KBM-7 (cell line): Measurements from ENCODE around the gene MTHFSD.

ENCODE experiments used
- DNase-seq: peaks from one replicate; pipeline ENCODE4 v3.0.0-alpha.2; 2015
- in situ Hi-C: fragments of 300-500 bp; cut with MboI; formaldehyde crosslinking; loops from 2 replicates; pipeline ENCODE4 v1.14.3; 2020; ENCODE audit warnings: low sequenced_read_pairs, low pct_unique_long_range_greater_than_20kb, mixed read lengths

Gene MTHFSD

DNA sequence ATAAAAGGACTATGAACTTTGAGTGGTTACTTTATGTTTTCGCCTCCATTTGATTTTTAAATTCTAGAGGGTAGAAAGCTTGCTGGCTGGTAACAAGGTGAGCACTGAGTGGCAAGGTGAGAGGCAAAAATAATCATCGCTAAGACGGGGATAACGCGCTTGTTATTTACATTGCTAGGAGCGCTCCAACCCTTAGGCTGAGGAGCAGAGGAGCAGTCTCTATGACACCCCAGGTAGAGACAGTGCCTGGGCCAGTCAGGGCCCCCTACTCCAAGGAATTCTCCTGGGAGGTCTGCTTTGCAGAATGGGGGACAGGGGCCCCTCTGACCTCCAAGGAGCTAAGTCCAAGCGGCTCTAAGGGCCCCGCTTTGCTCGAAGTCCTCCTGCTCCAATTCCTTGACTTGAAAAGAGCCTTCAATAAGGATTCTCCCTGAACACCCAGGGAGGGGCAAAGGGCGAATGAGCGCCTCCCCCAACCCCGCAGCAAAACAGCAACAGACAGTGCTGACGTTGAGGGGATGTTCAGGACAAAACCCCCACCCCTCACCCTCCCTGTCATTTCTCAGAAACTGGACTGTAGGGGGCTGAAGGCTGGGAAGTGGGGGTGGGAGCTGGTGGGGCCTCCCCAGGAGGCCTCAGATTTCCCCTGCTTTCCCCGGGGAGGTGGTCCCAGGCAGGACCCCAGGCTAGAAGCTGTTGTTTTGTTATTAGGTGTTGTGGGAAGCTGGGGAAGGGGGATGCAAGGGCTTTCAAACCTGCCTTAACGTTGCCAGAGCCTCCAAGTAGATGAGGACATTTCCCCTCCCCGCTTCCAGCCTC, 54.9 kb downstream of the MTHFSD start:
- in situ Hi-C loops, result loop anchor here (25.0 kb wide), 1 partner anchor 688 kb away; no protein-coding TSS in a partner anchor
- DNase-seq, result no peak

DNA sequence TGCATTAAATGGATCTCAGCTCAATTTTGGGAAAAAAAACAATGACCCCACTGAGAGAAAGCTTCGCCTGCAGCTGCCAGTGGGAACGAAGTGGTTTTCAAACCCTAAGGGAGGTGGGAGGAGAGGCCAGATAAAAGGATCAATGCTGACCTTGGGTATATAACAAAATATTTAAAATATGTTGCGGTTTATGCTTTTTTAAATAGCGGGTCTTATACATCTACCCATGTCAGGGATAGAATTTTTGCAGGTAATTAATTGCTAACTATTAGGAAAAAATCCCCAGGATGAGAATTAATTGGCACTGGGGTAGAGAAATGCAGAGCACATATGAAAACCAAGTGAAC, 55.6 kb downstream of the MTHFSD start:
- in situ Hi-C loops, result no loop called here

DNA sequence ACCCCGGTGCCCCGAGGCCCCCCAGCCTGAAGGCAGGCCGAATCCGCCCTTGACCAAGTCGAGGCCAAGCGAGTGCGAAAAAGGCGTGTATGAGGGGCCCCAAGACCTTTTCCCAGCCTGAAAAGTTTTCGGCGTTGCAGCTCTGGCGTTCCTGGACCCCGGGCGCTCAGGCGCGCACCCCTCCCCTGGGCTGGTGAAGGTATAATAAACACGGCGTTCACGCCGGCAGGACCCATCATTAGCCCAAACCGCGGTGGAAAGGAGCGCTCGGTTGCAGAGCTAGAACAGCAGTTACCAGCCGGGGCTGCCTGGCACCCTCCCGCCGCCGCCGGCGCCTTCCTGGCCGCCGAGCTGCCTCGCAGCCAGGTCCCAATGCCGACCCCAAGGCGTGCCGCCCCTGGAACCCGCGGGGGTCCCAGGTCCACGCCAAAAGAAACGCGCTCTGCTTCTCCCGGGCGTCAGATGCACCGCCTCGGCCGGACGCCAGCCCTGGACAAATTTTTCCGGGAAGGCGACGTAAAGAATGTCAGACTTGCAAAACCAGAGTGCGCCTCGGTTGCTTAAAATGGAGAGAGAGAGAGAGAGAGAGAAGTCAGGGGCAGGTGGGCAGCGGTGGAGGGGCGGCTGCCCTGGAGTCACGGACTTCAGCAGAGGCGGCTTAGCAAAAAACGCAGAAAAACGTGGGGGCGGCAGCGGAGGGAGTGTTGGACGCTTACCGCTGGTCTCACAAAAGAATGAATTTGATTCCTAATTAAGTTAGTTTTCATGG, 56.2 kb downstream of the MTHFSD start:
- in situ Hi-C loops, result no loop called here
- DNase-seq, result no peak

More for the DNA sequence above, 55.6 kb downstream of the MTHFSD start:
- DNase-seq, result no peak

DNA sequence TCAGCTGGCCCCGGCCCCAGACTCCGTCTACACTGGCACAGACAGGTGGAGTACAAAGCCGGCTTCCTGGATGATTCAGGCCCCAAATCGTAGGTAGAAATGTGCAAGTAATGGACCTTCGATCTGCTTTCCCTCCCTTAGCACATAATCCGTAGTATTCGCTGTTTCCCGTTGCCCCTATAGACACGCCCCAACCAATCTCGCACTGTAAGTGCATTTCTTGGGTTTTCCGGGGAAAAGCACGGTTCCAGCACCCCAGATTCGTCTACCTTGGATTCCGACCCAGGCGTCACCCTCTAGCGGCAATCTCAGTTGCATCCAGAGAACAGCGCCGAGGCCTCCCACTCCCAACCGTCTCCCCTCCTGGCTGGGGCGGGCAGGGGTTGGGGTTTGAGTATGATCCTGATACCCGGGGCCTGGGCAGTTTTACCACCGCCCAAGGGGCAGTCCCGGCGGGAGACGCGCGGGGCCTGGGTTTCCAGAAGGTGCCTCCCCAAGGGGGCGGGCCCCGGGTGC, 56.8 kb downstream of the MTHFSD start:
- no peak for DNase-seq
- in situ Hi-C loops, result no loop called here

DNA sequence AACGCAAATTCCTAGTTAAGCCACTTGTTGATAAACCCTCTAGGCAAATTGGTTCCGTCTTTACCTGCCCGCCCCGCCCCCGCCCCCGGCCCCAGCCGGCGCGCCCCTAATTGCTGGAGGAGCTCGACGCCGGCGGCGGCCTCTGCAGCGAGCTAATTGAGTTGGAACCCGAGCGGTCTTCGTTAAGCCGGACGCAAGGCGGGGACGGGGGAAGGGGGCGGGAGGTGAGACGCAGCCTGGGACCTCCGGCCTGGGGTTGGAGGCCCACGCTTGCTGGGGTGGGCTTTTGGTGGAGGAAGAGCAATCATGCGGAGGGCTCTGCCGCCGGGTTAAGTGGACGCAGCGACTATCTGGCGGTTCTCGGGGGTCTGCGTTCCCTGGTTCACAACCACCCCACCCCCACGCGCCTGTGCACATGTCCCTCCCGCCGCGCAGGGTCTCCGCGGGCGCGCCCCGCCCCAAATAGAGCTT, 57.4 kb downstream of the MTHFSD start:
- DNase-seq, result no peak
- in situ Hi-C loops, result no loop called here

DNA sequence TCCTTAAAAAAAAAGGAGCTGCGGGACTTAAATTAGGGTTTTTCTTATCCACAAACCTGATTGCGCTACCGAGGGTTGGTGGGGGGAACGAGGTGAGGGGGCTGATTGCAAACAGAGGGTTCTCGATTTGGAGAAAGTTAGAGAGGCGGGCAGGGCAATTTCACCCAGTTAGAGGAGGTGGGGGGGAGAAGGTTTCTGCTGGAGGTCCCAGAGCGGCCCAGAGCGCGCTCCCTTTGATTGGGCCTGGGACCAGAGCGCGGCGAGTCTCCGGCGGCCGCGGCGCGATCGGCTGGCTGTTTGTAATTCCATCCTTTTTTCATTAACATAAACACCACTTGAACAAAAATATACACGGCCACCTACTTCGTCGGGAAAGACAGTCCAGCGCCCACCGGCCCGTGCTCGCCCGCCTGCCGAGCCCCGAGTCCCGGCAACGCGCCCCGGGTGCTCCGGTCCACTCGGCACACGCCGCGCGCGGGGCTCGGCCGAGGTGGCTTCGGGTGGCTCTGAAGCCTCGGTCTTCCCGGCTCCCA, 58.0 kb downstream of the MTHFSD start:
- in situ Hi-C loops, result no loop called here
- no peak for DNase-seq

DNA sequence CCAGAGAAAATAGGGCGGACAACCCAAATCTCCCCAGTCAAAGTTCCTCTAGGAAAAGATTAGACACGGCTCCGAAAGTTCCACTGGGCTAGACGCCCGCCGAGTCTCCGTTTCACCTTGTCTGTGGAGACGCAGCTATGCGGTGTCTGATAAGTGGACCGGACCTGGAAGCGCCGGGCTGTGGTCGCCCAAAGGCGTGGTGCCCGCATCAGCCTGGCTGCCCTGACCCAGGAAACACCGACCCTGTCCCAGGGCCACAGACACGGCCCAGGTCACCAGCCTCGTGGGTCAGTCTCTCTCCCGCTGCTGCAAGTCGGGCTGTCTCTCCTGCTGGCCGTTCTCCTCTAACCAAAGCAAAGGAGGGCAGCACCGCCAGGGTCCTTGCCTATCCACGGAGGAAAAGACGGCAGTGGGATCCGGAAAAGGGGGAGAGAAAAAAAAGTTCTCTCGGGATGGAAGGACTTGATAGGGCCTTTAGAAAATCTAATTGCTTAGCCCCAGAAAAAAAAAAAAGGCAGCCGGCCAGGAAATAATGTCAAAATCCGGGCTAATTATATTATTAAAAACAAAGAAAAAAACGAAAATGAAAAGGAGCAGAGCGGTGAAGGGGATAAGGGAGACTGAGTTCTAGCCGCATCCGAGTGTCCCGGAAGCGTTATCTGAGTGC, 58.6 kb downstream of the MTHFSD start:
- DNase-seq, result no peak

DNA sequence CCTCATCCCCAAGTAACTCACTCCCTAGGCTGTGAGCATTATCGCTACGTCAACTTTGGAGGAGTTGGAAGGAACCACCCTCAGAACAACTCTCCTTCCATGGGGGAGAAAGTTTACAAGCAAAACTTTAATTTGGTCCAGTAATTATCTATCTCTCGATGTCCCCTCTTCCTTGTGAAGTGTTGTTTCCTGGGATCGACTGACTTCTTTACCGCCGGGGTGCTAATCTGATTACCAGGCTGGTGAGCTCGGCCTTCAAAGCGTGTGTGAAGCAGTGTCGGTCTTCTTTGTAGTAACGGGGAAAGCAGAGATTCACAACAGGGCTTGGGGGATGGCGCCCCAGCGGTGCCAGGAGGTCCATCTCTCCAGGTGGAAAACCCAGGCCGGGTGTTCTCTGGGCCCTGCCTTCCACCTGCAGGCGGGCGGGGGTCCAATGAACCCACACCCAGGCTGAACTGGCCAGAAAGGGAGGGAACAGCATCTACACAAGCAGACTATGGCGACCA, 59.2 kb downstream of the MTHFSD start:
- in situ Hi-C loops, result no loop called here
- no peak for DNase-seq

More for the DNA sequence above, 58.6 kb downstream of the MTHFSD start:
- in situ Hi-C loops, result no loop called here

DNA sequence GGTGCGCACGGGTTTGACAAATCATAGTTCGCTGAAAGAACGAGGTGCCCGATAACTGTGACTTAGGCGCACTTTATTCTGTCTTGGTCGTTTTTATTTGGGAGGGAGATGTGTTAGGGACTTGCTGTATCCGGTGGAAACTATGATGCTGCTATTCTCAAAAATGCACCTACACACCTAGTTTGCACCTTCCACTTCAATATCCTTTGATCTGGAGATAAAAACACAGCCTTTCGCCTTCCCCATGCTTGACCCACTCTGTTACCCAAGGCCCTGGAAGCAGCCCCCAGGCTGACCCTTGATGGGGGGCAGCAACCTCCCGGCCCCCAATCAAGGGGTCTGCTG, 59.7 kb downstream of the MTHFSD start:
- in situ Hi-C loops, result no loop called here

DNA sequence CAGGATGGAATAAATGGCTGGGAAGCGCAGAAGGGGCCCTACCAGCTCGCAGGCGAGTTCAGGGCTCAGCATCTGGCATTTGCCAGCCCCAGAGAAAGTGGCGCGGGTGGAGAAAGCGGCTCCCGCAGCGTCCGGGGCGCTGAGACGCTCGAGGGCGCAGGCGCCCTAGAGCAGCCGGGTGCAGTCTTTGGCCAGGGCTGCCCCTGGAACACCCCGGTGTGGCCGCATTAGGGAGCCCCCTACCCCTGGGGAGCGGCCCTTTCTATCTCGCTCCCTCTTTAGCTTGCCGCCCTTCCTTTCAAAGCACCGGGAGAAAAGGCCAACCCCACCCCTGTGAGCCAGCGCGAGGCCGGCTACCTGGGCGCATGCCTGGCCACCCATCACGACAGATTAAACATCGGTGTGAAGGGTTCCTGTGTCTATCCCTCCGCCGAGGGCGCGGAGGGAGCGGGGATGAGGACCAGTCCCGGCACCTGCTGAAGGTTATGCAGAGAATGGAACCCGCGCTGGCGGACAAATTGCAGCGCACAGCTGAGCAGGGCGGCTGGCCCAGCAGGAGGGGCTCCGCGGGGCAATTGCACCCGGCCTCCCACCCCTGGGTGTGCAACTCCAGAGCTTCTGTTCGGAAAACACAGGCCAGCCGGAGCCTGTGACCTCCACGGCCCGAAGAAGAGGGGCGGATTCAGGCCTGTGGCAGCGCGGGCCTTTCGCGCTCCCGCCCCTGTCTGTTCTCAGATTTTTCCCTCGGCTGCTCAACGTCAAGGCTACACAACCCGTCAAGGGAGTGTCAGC, 60.3 kb downstream of the MTHFSD start:
- no peak for DNase-seq
- in situ Hi-C loops, result no loop called here

More for the DNA sequence above, 59.7 kb downstream of the MTHFSD start:
- no peak for DNase-seq

DNA sequence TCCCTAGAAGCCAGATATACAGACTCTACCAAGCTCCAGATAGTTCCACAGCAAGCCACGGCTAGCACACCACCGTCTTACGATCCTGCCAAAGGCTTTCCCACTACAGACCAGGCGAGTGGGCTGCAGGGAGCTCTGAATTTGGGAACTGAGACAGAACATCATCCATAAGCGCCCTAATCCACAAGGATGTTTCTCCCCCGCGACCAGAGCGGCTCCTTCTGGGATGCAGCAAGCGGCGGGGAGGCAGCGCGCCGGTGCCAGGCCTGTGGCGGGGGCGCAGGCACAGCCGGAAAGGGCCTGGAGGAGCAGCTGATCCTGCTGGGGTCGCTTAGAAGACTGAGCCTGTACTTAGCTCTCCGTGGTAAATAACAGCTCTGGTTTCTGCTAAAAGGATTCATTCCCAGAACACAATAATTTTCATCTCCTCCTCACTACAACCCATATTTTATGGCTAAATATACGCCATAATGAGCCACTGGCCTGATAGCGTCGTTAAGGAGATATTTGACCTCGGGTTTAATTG, 60.9 kb downstream of the MTHFSD start:
- no peak for DNase-seq
- in situ Hi-C loops, result no loop called here

DNA sequence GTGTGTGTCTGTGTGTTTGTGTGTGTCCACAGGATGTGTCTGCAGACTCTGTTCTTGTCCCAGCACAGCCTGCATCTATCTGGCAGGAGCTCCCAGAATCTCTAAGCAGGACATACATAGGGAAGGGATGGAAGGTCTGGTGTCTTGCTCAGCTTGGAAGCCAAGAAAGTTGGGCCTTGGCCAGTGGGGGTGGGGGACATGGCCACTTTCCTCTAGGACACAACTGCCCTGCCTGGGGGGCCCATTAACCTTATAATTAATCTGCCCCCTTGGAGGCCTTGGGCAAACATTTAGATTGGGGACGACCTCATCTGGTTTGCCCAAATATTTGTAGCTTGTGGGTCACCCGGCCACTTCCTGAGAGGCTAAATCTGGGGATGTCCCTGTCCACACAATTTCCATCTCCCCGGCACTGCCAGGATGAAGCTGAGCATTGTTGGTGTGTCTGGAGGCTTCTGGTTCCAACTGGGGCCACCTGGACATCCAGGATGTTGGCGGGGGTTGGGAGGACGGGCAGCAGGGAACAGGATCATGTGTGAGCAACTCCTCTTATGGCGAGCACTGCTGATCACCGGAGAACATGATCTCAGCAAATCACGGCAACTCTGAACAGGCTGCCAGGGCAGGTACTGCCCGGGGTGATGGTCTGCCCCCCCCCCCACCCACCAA, 61.9 kb downstream of the MTHFSD start:
- in situ Hi-C loops, result no loop called here
- DNase-seq, result no peak

DNA sequence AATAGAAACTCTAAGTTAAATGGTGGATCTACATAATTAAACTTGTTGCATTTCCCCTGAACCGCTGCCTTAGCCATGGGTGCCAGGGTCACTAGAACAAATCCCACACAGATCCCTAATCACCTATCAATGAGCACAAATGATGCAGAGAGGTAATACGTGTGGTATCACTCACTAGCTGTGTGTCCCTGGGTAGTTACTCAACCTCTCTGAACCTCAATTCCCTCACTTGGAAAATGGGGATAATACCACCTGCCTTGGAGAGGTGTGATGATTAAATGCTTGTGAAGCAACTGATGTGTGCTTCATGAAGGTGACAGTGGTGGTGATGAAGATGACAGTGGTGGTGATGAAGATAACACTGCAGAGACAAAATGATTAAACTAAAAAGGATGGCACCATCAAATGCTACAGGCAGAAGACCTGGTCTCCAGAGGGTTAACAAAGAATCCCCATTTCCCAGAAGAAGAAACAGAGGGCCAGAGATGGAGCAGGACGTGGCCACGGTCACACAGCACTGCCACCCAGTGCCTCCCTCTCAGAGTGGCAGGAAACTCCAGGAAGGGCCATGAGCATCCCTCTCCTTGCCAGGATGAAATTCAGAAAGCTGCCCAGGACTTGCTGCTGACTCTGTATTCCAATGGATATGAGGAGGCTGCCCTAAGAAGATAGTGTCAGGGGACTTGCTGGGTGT, 62.6 kb downstream of the MTHFSD start:
- DNase-seq, result no peak
- in situ Hi-C loops, result no loop called here

DNA sequence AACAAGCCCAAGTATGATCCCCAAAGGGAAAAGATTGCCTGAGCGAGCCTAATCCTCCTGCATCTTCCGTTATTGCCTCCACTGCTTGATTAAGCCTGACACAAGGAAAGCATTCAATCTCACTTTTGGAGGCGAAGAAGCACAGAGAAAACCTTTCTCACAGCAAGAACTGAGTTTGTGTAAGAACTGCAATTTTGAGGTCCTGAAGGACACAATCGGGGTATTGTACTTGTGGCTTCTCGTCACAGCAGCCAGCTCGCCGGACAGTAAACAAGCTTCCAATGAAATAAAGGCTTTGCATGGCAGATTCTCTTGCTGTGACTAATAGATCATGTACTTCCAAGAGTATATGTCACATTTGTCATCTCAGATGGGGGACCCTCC, 63.4 kb downstream of the MTHFSD start:
- in situ Hi-C loops, result no loop called here
- no peak for DNase-seq

DNA sequence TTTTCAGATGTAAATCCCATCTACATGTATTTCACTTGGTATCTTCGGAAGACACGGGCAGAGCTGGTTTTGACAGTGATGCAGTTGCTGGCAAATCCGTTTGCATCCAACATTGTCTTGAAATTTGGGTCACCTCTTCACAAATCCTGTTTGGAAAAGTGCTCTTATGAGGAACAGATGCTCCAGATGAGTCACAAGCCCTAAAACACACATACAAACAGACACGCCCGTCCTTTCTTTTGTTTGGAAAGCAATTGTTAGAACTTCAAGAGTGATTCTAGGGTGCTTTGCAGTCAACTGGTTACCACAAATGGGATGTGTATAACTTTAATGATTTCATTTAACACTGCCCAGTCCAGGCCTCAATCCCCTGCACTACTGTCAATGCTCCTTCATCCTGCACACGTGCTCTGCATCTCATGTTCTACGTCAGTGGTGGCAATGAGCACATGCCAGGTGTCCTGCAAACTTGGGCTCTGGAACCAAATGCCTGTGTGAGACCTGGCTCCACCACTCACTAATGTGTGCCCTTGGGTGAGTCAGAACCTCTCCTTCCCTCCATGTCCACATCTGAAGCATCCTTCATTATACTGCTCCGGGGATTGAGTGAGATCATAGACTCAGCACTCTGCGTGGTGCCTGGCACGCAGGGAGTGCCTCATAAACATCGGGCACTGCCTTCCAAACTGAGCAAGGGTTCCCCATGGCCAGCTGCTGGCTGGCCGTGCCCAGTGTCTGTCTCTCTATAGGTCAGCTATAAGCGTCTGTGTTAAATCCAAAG, 64.0 kb downstream of the MTHFSD start:
- in situ Hi-C loops, result no loop called here
- no peak for DNase-seq

DNA sequence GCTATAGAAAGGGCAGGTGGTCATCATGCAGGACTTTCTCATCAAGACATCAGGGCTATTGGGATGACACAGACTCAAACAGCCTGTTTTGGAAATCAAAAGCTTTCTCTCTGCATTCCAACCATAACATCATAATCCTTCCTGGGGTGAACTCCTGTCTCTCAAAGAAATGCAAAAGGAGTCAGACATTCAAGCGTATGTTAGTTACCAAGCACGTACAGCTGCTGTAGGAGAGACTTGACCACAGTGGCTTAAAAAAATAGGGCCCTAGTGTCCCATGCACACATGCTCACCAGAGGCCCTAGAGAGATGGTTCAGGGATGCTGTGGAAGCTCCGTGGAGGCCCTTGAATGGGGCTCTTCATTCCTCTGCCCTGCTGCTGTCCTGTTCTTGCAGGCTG, 69.3 kb downstream of the MTHFSD start:
- in situ Hi-C loops, result no loop called here
- no peak for DNase-seq

DNA sequence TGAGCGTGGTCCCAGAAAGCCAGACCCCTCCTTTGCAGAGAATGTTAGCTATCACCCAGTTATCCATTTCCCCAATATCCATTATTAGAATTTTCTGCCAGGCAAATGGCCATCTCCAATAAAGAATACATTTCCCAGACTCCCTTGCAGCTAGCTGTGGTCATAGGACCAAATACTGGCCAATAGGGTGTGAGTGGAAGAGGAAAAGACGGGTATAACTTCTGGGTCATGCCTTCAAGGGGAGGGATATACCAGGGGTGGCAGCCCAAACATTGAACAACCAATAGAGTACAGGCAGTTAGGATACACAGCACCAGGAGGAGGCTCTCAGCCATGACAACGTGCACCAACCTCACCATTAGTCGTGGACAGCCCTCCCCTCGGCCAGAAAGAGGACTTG, 70.8 kb downstream of the MTHFSD start:
- no peak for DNase-seq
- in situ Hi-C loops, result no loop called here
